CD14-positive monocyte (primary cell): Measurements from ENCODE around the gene EDNRA. TPM values are rescaled to one million over a fixed set of nuclear protein-coding genes. Genes with fewer than 3 reads are reported as not detected.

Source experiments
- DNase-seq, 3 donors: peaks; one replicate each; pipeline ENCODE4 v3.0.0-alpha.2; 2011 to 2022
- H2AFZ ChIP-seq: 2 replicates; pipeline ENCODE4 v1.6.0; 2012; ENCODE audit warnings: mild to moderate bottlenecking, low read depth, low read length, inconsistent platforms; ENCODE audit not compliant: insufficient read depth, poor library complexity, severe bottlenecking
- H3K27ac ChIP-seq, 2 donors: 1 replicate in 1 of 2; 2 replicates in 1 of 2; pipeline ENCODE4 v1.5.1; 2012 to 2013; ENCODE audit warnings: low read length in 2 of 2, control low read depth in 1 of 2, inconsistent platforms in 1 of 2, low read depth in 1 of 2, mild to moderate bottlenecking in 1 of 2
- H3K27me3 ChIP-seq, 2 donors: one replicate each; pipeline versions ENCODE4 v1.6.0 to v1.6.1; 2011 to 2013; ENCODE audit warnings: low read length in 2 of 2; ENCODE audit not compliant: control insufficient read depth in 2 of 2, insufficient read depth in 2 of 2
- H3K36me3 ChIP-seq, 2 donors: replicated peaks in 1 of 2; 1 replicate in 1 of 2; 2 replicates in 1 of 2; pipeline versions ENCODE4 v1.5.1 to v1.6.1; 2012 to 2013; ENCODE audit warnings: low read length in 2 of 2, control low read depth in 1 of 2, inconsistent platforms in 1 of 2, mild to moderate bottlenecking in 1 of 2; ENCODE audit not compliant: insufficient read depth in 2 of 2, control insufficient read depth in 1 of 2
- H3K4me1 ChIP-seq, 2 donors: 1 replicate in 1 of 2; 2 replicates in 1 of 2; pipeline versions ENCODE4 v1.5.1 to v1.6.1; 2012 to 2013; ENCODE audit warnings: low read length in 2 of 2, control low read depth in 1 of 2, inconsistent platforms in 1 of 2, mild to moderate bottlenecking in 1 of 2, moderate library complexity in 1 of 2; ENCODE audit not compliant: insufficient read depth in 2 of 2, control insufficient read depth in 1 of 2
- H3K4me2 ChIP-seq: replicated peaks from 2 replicates; pipeline ENCODE3; 2012; ENCODE audit warnings: low read length, moderate library complexity, mild to moderate bottlenecking; ENCODE audit not compliant: poor library complexity, severe bottlenecking; ENCODE audit errors: extremely low read depth
- H3K4me3 ChIP-seq, 3 experiments: fragments of 200-600 bp in 1 of 3; sonication (generic) in 1 of 3; replicated peaks in 1 of 3; 1 replicate in 2 of 3; 2 replicates in 1 of 3; pipeline ENCODE4 v1.5.1; 2011 to 2013; ENCODE audit warnings: low read length in 3 of 3, mild to moderate bottlenecking in 3 of 3, control low read depth in 2 of 3, low read depth in 2 of 3, inconsistent platforms in 1 of 3, moderate library complexity in 1 of 3
- H3K79me2 ChIP-seq: 2 replicates; pipeline ENCODE4 v1.6.0; 2012; ENCODE audit warnings: mild to moderate bottlenecking, control low read depth, inconsistent platforms, low read length, moderate library complexity; ENCODE audit not compliant: insufficient read depth
- H3K9ac ChIP-seq: 2 replicates; pipeline ENCODE4 v1.6.0; 2017; ENCODE audit warnings: low read length, mild to moderate bottlenecking; ENCODE audit not compliant: insufficient read depth, poor library complexity, severe bottlenecking
- H3K9me3 ChIP-seq, 2 donors: replicated peaks in 1 of 2; 1 replicate in 1 of 2; 2 replicates in 1 of 2; pipeline versions ENCODE4 v1.5.1 to v1.6.1; 2012 to 2013; ENCODE audit warnings: low read length in 2 of 2, control low read depth in 1 of 2; ENCODE audit not compliant: control insufficient read depth in 1 of 2, insufficient read depth in 1 of 2
- H4K20me1 ChIP-seq: 2 replicates; pipeline ENCODE4 v1.6.0; 2012; ENCODE audit warnings: mild to moderate bottlenecking, low read length, control low read depth, moderate library complexity; ENCODE audit not compliant: insufficient read depth
- H3K27ac Mint-ChIP-seq, 7 donors: one replicate each; pipeline ENCODE4 v1.8.0; 2020; ENCODE audit warnings: mild to moderate bottlenecking in 7 of 7, mixed read lengths in 7 of 7, moderate library complexity in 6 of 7, inconsistent platforms in 2 of 7
- H3K27me3 Mint-ChIP-seq, 3 donors: one replicate each; pipeline ENCODE4 v1.8.0; 2021 to 2022; ENCODE audit warnings: low read depth in 3 of 3, mild to moderate bottlenecking in 3 of 3, mixed read lengths in 3 of 3, moderate library complexity in 3 of 3, inconsistent platforms in 1 of 3
- H3K36me3 Mint-ChIP-seq, 2 donors: one replicate each; pipeline ENCODE4 v1.8.0; 2020; ENCODE audit warnings: mixed read lengths in 2 of 2, inconsistent platforms in 1 of 2, mild to moderate bottlenecking in 1 of 2
- H3K4me1 Mint-ChIP-seq: one replicate; pipeline ENCODE4 v1.8.0; 2020; ENCODE audit warnings: mild to moderate bottlenecking, mixed read lengths
- H3K4me3 Mint-ChIP-seq, 2 donors: one replicate each; pipeline ENCODE4 v1.8.0; 2020; ENCODE audit warnings: mild to moderate bottlenecking in 2 of 2, mixed read lengths in 2 of 2, moderate library complexity in 1 of 2
- H3K9me3 Mint-ChIP-seq, 7 donors: one replicate each; pipeline ENCODE4 v1.8.0; 2020 to 2022; ENCODE audit warnings: mixed read lengths in 7 of 7, mild to moderate bottlenecking in 6 of 7, moderate library complexity in 6 of 7, inconsistent platforms in 2 of 7
- WGBS: methylation state at CpG from one replicate; pipeline ENCODE4 v1.1.5; 2013; ENCODE audit warnings: missing lambda C conversion rate; ENCODE audit not compliant: insufficient coverage; 5-methylcytosine and 5-hydroxymethylcytosine counted together
- intact Hi-C, 2 donors: fragments of 100-400 bp; cut with micrococcal nuclease; formaldehyde crosslinking; loops; one replicate each; pipeline versions ENCODE4 v1.15.0 to v1.15.1; 2023
- polyA plus RNA-seq, 3 donors: library from polyadenylated mRNA; depleted of rRNA in 1 of 3; unstranded in 2 of 3; stranded (reverse) in 1 of 3; fragments of 300-500 nt in 2 of 3; fragments of >200 nt in 1 of 3; fragmentation: Illumina TruSeq in 2 of 3; gene quantifications; 1 replicate in 2 of 3; 2 replicates in 1 of 3; pipeline ENCODE4 v1.2.3, GENCODE V29; 2012 to 2021
- TF ChIP-seq, protein P1 (sequence below): fragments of 200-600 bp; IDR thresholded peaks from one replicate; pipeline ENCODE4 v1.8.0; 2022; ENCODE audit warnings: antibody characterized with exemption, mild to moderate bottlenecking

EDNRA gene
- polyA plus RNA-seq, 3 donors, result not detected

DNA sequence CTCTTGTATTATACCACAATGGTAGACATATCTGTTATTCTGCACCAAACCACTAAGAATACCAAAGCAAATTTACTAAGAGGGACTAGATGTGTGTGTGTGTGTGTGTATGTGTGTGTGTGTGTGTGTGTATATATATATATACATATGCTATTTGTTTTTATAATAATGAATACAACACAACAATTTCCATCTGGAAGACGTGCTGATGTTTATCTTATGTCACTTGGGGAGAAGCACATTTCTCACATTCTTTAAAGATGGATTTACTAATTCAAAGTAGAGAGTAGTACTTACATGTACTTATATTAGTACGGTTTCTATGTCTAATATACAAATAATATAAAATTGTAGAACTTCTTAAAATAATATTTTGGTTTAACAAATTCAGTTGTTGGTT is 52.0 kb downstream of the EDNRA start:
- no peak for DNase-seq
- no peaks in the 10 kb centered on the region for H3K79me2 ChIP-seq
- Mint-ChIP-seq H3K27ac (no peak overlapping the region), H3K9me3 (peaks cover 0 to 5% (median 0%) of the 10 kb centered on the region in 7 donors), H3K36me3 (no peaks in the 10 kb centered on the region), H3K27me3 (peaks cover 0 to 4% (median 0%) of the 10 kb centered on the region in 3 donors), H3K4me3 (no peak overlapping the region), H3K4me1 (no peaks in the 10 kb centered on the region)
- no peaks in the 10 kb centered on the region for H3K4me1 ChIP-seq
- no peak overlapping the region for H2AFZ ChIP-seq
- no peaks in the 10 kb centered on the region for H3K36me3 ChIP-seq
- no peak overlapping the region for H3K4me3 ChIP-seq
- no peak overlapping the region for H3K4me2 ChIP-seq
- H3K27me3 ChIP-seq, result no peaks in the 10 kb centered on the region
- H3K9me3 ChIP-seq, result no peaks in the 10 kb centered on the region
- no CpG with 5 or more reads among the region's 2 CpGs for WGBS
- H4K20me1 ChIP-seq, result no peaks in the 10 kb centered on the region
- H3K9ac ChIP-seq, result no peak overlapping the region
- intact Hi-C loops, result no loop called here
- TF ChIP-seq, protein P1, sequence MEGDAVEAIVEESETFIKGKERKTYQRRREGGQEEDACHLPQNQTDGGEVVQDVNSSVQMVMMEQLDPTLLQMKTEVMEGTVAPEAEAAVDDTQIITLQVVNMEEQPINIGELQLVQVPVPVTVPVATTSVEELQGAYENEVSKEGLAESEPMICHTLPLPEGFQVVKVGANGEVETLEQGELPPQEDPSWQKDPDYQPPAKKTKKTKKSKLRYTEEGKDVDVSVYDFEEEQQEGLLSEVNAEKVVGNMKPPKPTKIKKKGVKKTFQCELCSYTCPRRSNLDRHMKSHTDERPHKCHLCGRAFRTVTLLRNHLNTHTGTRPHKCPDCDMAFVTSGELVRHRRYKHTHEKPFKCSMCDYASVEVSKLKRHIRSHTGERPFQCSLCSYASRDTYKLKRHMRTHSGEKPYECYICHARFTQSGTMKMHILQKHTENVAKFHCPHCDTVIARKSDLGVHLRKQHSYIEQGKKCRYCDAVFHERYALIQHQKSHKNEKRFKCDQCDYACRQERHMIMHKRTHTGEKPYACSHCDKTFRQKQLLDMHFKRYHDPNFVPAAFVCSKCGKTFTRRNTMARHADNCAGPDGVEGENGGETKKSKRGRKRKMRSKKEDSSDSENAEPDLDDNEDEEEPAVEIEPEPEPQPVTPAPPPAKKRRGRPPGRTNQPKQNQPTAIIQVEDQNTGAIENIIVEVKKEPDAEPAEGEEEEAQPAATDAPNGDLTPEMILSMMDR, result no peak
- no peak overlapping the region for H3K27ac ChIP-seq

DNA sequence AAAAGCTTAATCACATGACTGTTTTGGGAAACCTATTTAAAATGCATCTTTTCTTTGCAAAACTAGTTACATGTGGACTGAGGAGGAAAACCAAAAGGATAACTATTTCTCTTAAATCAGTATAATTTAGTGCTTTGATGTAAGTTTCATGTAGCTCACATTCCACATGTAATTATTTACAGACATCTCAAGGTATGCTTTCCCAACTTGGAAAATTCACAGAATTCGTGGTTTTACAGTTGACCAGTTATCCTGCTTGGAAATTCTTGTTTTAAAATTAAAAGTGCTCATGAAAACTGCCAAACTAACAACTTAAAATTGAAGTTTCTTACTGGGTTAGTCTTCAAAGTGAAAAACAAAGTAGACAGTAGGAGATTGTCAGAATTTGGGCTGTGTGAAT is 52.4 kb downstream of the EDNRA start:
- no peak for DNase-seq
- TF ChIP-seq, protein P1, result no peak
- H3K4me3 ChIP-seq, result no peak overlapping the region
- no peaks in the 10 kb centered on the region for H3K4me1 ChIP-seq
- Mint-ChIP-seq H3K27ac (no peak overlapping the region), H3K36me3 (no peaks in the 10 kb centered on the region), H3K4me3 (no peak overlapping the region), H3K4me1 (no peaks in the 10 kb centered on the region), H3K9me3 (peaks cover 0 to 5% (median 0%) of the 10 kb centered on the region in 7 donors), H3K27me3 (peaks cover 0 to 4% (median 0%) of the 10 kb centered on the region in 3 donors)
- H3K27ac ChIP-seq, result no peak overlapping the region
- H3K4me2 ChIP-seq, result no peak overlapping the region
- H3K36me3 ChIP-seq, result no peaks in the 10 kb centered on the region
- no peaks in the 10 kb centered on the region for H3K9me3 ChIP-seq
- no peaks in the 10 kb centered on the region for H3K79me2 ChIP-seq
- no peak overlapping the region for H2AFZ ChIP-seq
- H4K20me1 ChIP-seq, result no peaks in the 10 kb centered on the region
- H3K27me3 ChIP-seq, result no peaks in the 10 kb centered on the region
- no peak overlapping the region for H3K9ac ChIP-seq
- intact Hi-C loops, result no loop called here
- whole genome bisulfite sequencing, result no CpG with 5 or more reads among the region's 1 CpG
